Activated CD4-positive, alpha-beta memory T cell treated with anti-CD3 and anti-CD28 coated beads, Interleukin-2, amount 10 ng/mL, durations not matched to agents 7 days and 5 days (primary cell): ENCODE data around the gene CNDP2. TPM values are rescaled to one million over a fixed set of nuclear protein-coding genes. Genes with fewer than 3 reads are reported as not detected.
"Not testable (repeated sequence)": the region's sequence is repeated elsewhere in the genome, so short reads cannot be mapped to it uniquely, and the experiment has no call there.

Source experiments
- CTCF ChIA-PET: fragments of 350-600 bp; sonication (Branson Sonifier 250); formaldehyde crosslinking; loops from one replicate; lab custom pipeline; 2021; ENCODE audit warnings: antibody characterized with exemption, inconsistent platforms; lab: Charles Lee
- POLR2A ChIA-PET: fragments of 350-600 bp; sonication (Branson Sonifier 250); formaldehyde crosslinking; loops from one replicate; lab custom pipeline; 2021; ENCODE audit warnings: antibody characterized with exemption; lab: Charles Lee
- DNase-seq: peaks from one replicate; pipeline ENCODE4 v3.0.0-alpha.2; 2020
- H3K27ac Mint-ChIP-seq: one replicate; pipeline ENCODE4 v1.8.0; 2021; ENCODE audit warnings: mild to moderate bottlenecking, mixed read lengths
- H3K27me3 Mint-ChIP-seq: one replicate; pipeline ENCODE4 v1.8.0; 2021; ENCODE audit warnings: mixed read lengths
- H3K36me3 Mint-ChIP-seq: one replicate; pipeline ENCODE4 v1.8.0; 2021; ENCODE audit warnings: low read depth, mixed read lengths
- H3K4me1 Mint-ChIP-seq: one replicate; pipeline ENCODE4 v1.8.0; 2021; ENCODE audit warnings: mixed read lengths
- H3K4me3 Mint-ChIP-seq: one replicate; pipeline ENCODE4 v1.8.0; 2021; ENCODE audit warnings: mild to moderate bottlenecking, mixed read lengths
- H3K9me3 Mint-ChIP-seq: one replicate; pipeline ENCODE4 v1.8.0; 2021; ENCODE audit warnings: mixed read lengths
- total RNA-seq, 2 experiments: library from RNA; stranded (reverse); gene quantifications; one replicate each; pipeline ENCODE4 v1.2.3, GENCODE V29; 2021

Gene CNDP2
- total RNA-seq, 2 experiments from 2014 or later: 141 to 143 TPM

DNA sequence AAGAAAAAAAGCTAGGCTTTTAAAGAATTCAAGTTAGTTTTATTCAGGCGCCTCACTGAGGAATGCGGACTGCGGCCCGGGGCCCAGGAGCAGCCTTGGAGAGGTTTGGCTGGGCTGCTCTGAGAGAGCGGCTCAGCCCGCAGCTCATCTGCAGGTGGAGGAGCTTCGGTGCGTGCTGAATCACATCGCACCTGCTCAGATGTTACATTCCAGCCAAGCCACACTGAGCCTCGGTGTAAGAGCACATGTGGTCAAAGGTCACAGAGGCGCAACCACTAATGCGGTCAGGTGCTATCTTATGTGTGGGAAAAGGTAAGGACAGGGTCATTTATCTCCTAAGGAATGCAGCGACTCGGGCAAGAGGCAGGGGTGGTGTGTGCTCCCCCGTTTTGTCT, 21.1 kb downstream of the CNDP2 start:
- POLR2A ChIA-PET: no interaction called here
- Mint-ChIP-seq H3K27me3 (no peaks in the 10 kb centered on the region), H3K4me1 (no peaks in the 10 kb centered on the region), H3K36me3 (peaks cover 53% of the 10 kb centered on the region), H3K27ac (no peak overlapping the region), H3K4me3 (no peak overlapping the region), H3K9me3 (no peaks in the 10 kb centered on the region)
- DNase-seq: no peak
- CTCF ChIA-PET: no interaction called here

- POLR2A ChIA-PET: no interaction called here
- H3K27me3 Mint-ChIP-seq: no peaks in the 10 kb centered on the region
- H3K27ac Mint-ChIP-seq: no peak overlapping the region
- no peaks in the 10 kb centered on the region for H3K4me1 Mint-ChIP-seq
- H3K36me3 Mint-ChIP-seq: peaks cover 44% of the 10 kb centered on the region
- H3K4me3 Mint-ChIP-seq: no peak overlapping the region
- no peaks in the 10 kb centered on the region for H3K9me3 Mint-ChIP-seq
- CTCF ChIA-PET: interaction anchor here (1.2 kb wide), 1 partner anchor 25 kb away, joined by 3 read pairs; no protein-coding TSS in a partner anchor
- no peak for DNase-seq
Measured at GRCh38 chr18:74518456-74519295, 22.5 kb downstream of the CNDP2 start.

- Mint-ChIP-seq H3K36me3 (peaks cover 42% of the 10 kb centered on the region), H3K27me3 (no peaks in the 10 kb centered on the region), H3K27ac (no peak overlapping the region), H3K4me3 (no peak overlapping the region), H3K4me1 (no peaks in the 10 kb centered on the region), H3K9me3 (no peaks in the 10 kb centered on the region)
- ChIA-PET CTCF (interaction anchor here (1.2 kb wide), 1 partner anchor 26 kb away, joined by 3 read pairs; no protein-coding TSS in a partner anchor), POLR2A (no interaction called here)
- no peak for DNase-seq
Measured at GRCh38 chr18:74519320-74520095, 23.3 kb downstream of the CNDP2 start.

GRCh38 chr18:74520096-74520833, 24.1 kb downstream of the CNDP2 start:
- CTCF ChIA-PET: no interaction called here
- no peak for DNase-seq
- POLR2A ChIA-PET: no interaction called here
- no peak overlapping the region for H3K4me3 Mint-ChIP-seq
- H3K27ac Mint-ChIP-seq: no peak overlapping the region
- H3K27me3 Mint-ChIP-seq: no peaks in the 10 kb centered on the region
- H3K4me1 Mint-ChIP-seq: no peaks in the 10 kb centered on the region
- H3K9me3 Mint-ChIP-seq: no peaks in the 10 kb centered on the region
- peaks cover 36% of the 10 kb centered on the region for H3K36me3 Mint-ChIP-seq

DNA sequence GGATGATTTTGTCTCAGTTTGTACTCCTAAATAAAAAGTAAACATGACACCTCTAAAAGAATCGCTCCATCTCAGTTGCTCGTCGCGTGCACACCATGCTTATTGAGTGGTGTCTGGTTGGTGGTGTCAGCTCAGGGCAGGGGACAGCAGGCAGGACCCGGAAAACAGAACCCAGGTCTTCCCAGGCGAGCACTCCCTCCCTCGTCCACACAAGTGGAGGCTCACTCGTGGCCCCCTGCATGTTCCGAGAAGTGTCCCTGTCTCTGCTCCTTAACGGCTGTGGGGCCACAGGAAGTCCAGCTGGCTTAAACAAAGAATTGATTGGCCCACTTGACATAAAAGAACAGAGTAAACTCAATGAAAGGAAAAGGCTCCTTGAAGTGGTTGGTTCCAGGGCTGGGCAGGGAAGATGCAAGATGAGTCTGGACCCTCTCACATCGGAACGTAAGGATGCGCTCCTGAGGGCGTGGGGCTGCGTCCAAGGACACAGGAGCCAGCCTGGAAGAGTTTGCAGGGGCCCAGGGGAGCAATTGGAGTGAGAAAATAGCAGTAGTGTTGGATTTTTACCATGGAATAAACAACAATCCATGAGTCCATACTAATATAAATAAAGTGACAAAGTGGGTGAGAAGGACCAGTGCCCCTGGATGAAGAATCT, 25.0 kb downstream of the CNDP2 start:
- peaks cover 36% of the 10 kb centered on the region for H3K36me3 Mint-ChIP-seq
- no peak for DNase-seq
- no peaks in the 10 kb centered on the region for H3K4me1 Mint-ChIP-seq
- no peaks in the 10 kb centered on the region for H3K9me3 Mint-ChIP-seq
- no peak overlapping the region for H3K27ac Mint-ChIP-seq
- H3K27me3 Mint-ChIP-seq: no peaks in the 10 kb centered on the region
- CTCF ChIA-PET: no interaction called here
- no peak overlapping the region for H3K4me3 Mint-ChIP-seq
- POLR2A ChIA-PET: no interaction called here

DNA sequence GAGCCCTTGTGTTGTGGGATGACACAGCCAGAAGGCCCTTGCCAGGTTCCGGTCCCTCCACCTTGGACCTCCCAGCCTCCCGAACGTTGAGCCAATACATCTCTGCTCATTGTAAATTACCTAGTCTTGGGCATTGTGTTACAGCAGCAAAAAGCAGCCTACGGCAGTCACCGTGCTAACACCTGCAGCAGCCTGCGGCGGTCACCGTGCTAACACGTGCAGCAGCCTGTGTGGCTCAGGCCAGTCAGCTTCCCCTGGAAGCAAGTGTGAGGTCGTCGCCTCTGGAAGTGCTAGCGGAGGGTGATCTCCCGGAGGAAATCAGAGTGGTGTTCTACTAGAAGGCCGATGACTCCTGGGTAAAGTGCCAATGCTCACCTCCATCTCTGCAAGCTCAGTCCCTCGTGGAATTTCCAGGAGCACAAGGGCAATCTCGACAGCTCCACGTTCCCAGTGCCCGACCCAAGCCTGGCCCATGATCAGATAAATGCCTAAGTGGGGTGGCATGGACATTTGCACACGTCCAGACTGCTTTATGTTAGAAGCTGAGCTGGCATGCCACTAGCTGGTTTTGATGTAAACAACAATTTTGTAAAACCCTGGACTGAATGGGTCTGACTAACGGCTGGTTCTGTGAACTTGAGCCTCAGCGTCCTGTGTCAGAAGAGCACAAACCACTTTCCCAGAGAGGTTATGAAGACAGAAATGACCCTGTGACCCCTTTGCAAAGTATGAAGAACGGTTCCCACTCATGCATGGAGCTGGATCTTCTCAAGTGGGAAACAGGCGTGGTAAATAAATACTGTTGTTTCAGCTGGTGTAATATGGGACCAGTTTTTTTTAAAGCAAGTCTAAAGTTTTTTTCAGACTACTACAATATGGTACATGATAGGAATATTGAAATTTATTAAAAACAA, 26.7 kb downstream of the CNDP2 start:
- Mint-ChIP-seq H3K27me3 (no peaks in the 10 kb centered on the region), H3K9me3 (no peaks in the 10 kb centered on the region), H3K36me3 (peaks cover 30% of the 10 kb centered on the region), H3K27ac (no peak overlapping the region), H3K4me3 (no peak overlapping the region), H3K4me1 (no peaks in the 10 kb centered on the region)
- ChIA-PET POLR2A (no interaction called here), CTCF (interaction anchor here (1.1 kb wide), 1 partner anchor 29 kb away, joined by 3 read pairs; no protein-coding TSS in a partner anchor)
- DNase-seq: no peak

- POLR2A ChIA-PET: no interaction called here
- no peak overlapping the region for H3K27ac Mint-ChIP-seq
- CTCF ChIA-PET: no interaction called here
Measured at GRCh38 chr18:74524097-74524496, 27.9 kb downstream of the CNDP2 start.

GRCh38 chr18:74524915-74525314, 28.8 kb downstream of the CNDP2 start:
- DNase-seq, H3K27me3 Mint-ChIP-seq, H3K4me1 Mint-ChIP-seq, POLR2A ChIA-PET, CTCF ChIA-PET, H3K4me3 Mint-ChIP-seq, H3K9me3 Mint-ChIP-seq, H3K27ac Mint-ChIP-seq: not testable (repeated sequence)
- H3K36me3 Mint-ChIP-seq: peaks cover 16% of the 10 kb centered on the region

More at GRCh38 chr18:74524097-74524496, 27.9 kb downstream of the CNDP2 start:
- Mint-ChIP-seq H3K4me1 (no peaks in the 10 kb centered on the region), H3K27me3 (peaks cover 6% of the 10 kb centered on the region), H3K9me3 (no peaks in the 10 kb centered on the region), H3K36me3 (peaks cover 24% of the 10 kb centered on the region), H3K4me3 (no peak overlapping the region)
- DNase-seq: no peak

- CTCF ChIA-PET: interaction anchor here (1.6 kb wide), 1 partner anchor 26 kb away, joined by 4 read pairs; no protein-coding TSS in a partner anchor
- no peak for DNase-seq
- H3K4me3 Mint-ChIP-seq: no peak overlapping the region
- H3K27ac Mint-ChIP-seq: no peak overlapping the region
- POLR2A ChIA-PET: no interaction called here
- peaks cover 7% of the 10 kb centered on the region for H3K27me3 Mint-ChIP-seq
- H3K36me3 Mint-ChIP-seq: peaks cover 10% of the 10 kb centered on the region
- H3K9me3 Mint-ChIP-seq: no peaks in the 10 kb centered on the region
- H3K4me1 Mint-ChIP-seq: no peaks in the 10 kb centered on the region
Measured at GRCh38 chr18:74525741-74526140, 29.6 kb downstream of the CNDP2 start.

DNA sequence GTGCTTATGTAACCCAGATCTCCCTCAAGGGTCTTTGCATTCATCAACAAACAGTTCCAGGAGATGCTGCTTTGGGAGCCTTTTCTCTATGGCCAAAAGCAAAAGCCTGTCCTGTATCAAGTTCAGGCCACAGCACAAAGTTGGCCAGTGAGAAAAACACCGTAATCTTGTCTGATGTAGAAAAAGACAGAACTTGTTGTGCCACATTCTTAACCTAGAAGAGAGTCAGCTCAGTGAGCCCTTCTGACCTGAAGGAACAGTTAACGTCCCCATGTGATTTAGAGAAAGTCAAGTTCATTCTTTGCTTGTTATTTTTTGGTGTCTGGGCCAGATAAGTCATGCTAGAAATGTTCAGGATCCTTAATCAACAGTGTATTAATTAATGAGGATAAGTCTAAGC, 30.3 kb downstream of the CNDP2 start:
- Mint-ChIP-seq H3K36me3 (peaks cover 5% of the 10 kb centered on the region), H3K27ac (no peak overlapping the region), H3K4me3 (no peak overlapping the region), H3K9me3 (no peaks in the 10 kb centered on the region), H3K27me3 (peaks cover 7% of the 10 kb centered on the region), H3K4me1 (no peaks in the 10 kb centered on the region)
- ChIA-PET POLR2A (no interaction called here), CTCF (interaction anchor here (1.6 kb wide), 1 partner anchor 26 kb away, joined by 4 read pairs; no protein-coding TSS in a partner anchor)
- DNase-seq: no peak

DNA sequence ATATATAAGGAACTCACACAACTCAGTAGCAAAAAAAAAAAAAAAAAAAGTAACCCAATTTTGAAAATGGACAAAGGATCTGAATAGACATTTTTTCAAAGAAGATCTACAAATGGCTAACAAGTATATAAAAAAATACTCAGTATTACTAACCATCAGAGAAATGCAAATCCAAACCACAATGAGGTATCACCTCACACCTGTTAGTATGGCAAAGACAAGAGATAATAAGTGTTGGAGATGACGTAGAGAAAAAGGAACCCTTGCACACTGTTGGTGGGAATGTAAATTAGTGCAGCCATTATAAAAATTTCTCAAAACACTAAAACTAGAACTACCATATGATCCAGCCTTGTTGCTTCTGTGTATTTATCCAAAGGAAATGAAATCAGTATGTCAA, 32.3 kb downstream of the CNDP2 start:
- H3K9me3 Mint-ChIP-seq: no peaks in the 10 kb centered on the region
- H3K27ac Mint-ChIP-seq: no peak overlapping the region
- H3K36me3 Mint-ChIP-seq: no peaks in the 10 kb centered on the region
- H3K4me3 Mint-ChIP-seq: no peak overlapping the region
- H3K4me1 Mint-ChIP-seq: no peaks in the 10 kb centered on the region
- POLR2A ChIA-PET: no interaction called here
- H3K27me3 Mint-ChIP-seq: peaks cover 7% of the 10 kb centered on the region
- DNase-seq: no peak
- CTCF ChIA-PET: no interaction called here

DNA sequence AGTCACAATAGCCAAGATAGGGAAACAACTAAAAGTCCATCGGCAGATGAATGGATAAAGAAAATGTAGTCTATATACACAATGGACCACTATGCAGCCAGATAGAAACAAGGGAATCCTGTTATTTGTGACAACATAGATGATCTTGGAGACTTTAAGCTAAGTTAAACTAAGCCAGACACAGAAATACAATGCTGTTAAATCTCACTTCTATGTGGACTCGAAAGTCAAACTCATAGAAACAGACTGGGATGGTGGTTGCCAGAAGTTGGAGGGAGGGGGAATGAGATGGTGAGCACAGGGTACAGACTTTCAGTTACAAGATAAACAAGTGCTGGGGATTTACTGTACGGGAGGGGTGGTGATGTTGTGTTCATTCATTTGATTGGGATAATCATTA, 32.8 kb downstream of the CNDP2 start:
- Mint-ChIP-seq H3K9me3 (no peaks in the 10 kb centered on the region), H3K27ac (no peak overlapping the region), H3K27me3 (peaks cover 7% of the 10 kb centered on the region), H3K4me3 (no peak overlapping the region), H3K4me1 (no peaks in the 10 kb centered on the region), H3K36me3 (no peaks in the 10 kb centered on the region)
- CTCF ChIA-PET: no interaction called here
- POLR2A ChIA-PET: no interaction called here
- DNase-seq: no peak
